HG03280 (cell line): ENCODE data around the gene GORASP1.

ENCODE experiments used
- ATAC-seq: cut with Tn5 transposase; IDR thresholded peaks from one replicate; pipeline ENCODE4 v1.9.1; 2021; ENCODE audit warnings: mild to moderate bottlenecking, moderate library complexity; ENCODE audit not compliant: unreplicated experiment

Gene GORASP1

GRCh38 chr3:39107388-39108199, at the start of gene GORASP1, which contains the start of gene TTC21A:
GORASP1 (minus strand) TSS chr3:39107627; CDS start chr3:39107541, 86 bp downstream.
TTC21A (plus strand) TSS chr3:39107680; CDS start chr3:39107838, 158 bp downstream.
- peak; percentile 58 for ATAC-seq

GRCh38 chr3:39156421-39156820, 49.0 kb upstream of the GORASP1 start:
- no peak for ATAC-seq

- no peak for ATAC-seq
These were observed 47.0 kb upstream of the GORASP1 start for GRCh38 chr3:39154280-39155021.

- ATAC-seq: no peak
These were observed 46.5 kb upstream of the GORASP1 start for GRCh38 chr3:39153977-39154279.

- ATAC-seq: no peak
These were observed 43.6 kb upstream of the GORASP1 start for GRCh38 chr3:39150803-39151631.

GRCh38 chr3:39150148-39150802, 42.8 kb upstream of the GORASP1 start:
- no peak for ATAC-seq

GRCh38 chr3:39149498-39150147, 42.2 kb upstream of the GORASP1 start:
- ATAC-seq: no peak

GRCh38 chr3:39149059-39149455, 41.6 kb upstream of the GORASP1 start:
- no peak for ATAC-seq

GRCh38 chr3:39148435-39149058, 41.1 kb upstream of the GORASP1 start:
- ATAC-seq: no peak

- ATAC-seq: no peak
These were observed 40.4 kb upstream of the GORASP1 start for GRCh38 chr3:39147711-39148434.

GRCh38 chr3:39146611-39147591, 39.5 kb upstream of the GORASP1 start:
- no peak for ATAC-seq

GRCh38 chr3:39146083-39146501, 38.7 kb upstream of the GORASP1 start:
- no peak for ATAC-seq

GRCh38 chr3:39144748-39145380, 37.4 kb upstream of the GORASP1 start:
- ATAC-seq: no peak

- ATAC-seq: no peak
These were observed 36.8 kb upstream of the GORASP1 start for GRCh38 chr3:39144095-39144747.

- no peak for ATAC-seq
These were observed 35.8 kb upstream of the GORASP1 start for GRCh38 chr3:39143051-39143885.

GRCh38 chr3:39142067-39142466, 34.6 kb upstream of the GORASP1 start:
- no peak for ATAC-seq
